Upper lobe of left lung (tissue), 6 donors: Measurements from ENCODE around the gene ARHGEF7. TPM values are rescaled to one million over a fixed set of nuclear protein-coding genes. Genes with fewer than 3 reads are reported as not detected.

ENCODE experiments used
- ATAC-seq, 2 donors: fragments of 200-7000 bp; cut with Tn5 transposase; one replicate each; pipeline ENCODE4 v1.9.1; 2022; ENCODE audit warnings: mild to moderate bottlenecking in 2 of 2, moderate library complexity in 2 of 2; ENCODE audit not compliant: low FRiP score in 2 of 2
- DNase-seq, 2 donors: peaks; one replicate each; pipeline ENCODE4 v3.0.0-alpha.2; 2019 to 2020
- H3K27ac ChIP-seq, 4 donors: fragments of 200-600 bp; sonication (generic); one replicate each; pipeline ENCODE4 v1.5.1; 2016 to 2019
- H3K27me3 ChIP-seq, 4 donors: fragments of 200-600 bp; sonication (generic); one replicate each; pipeline ENCODE4 v1.5.1; 2017 to 2019
- H3K36me3 ChIP-seq, 4 donors: fragments of 200-600 bp; sonication (generic); one replicate each; pipeline ENCODE4 v1.5.1; 2016 to 2019
- H3K4me1 ChIP-seq, 4 donors: fragments of 200-600 bp; sonication (generic); one replicate each; pipeline ENCODE4 v1.5.1; 2018 to 2019
- H3K4me3 ChIP-seq, 4 donors: fragments of 200-600 bp; sonication (generic); one replicate each; pipeline ENCODE4 v1.5.1; 2017 to 2019; ENCODE audit warnings: mild to moderate bottlenecking in 2 of 4, moderate library complexity in 1 of 4
- H3K9me3 ChIP-seq, 4 donors: fragments of 200-600 bp; sonication (generic); one replicate each; pipeline ENCODE4 v1.5.1; 2018 to 2019
- CTCF ChIP-seq, 6 experiments: fragments of 450-650 bp in 4 of 6; fragments of 200-600 bp in 2 of 6; sonication (generic) in 2 of 6; IDR thresholded peaks; one replicate each; pipeline ENCODE4 v1.5.1; 2016 to 2019; ENCODE audit warnings: antibody characterized with exemption in 6 of 6
- EP300 ChIP-seq, 4 donors: sonication (generic); formaldehyde crosslinking; IDR thresholded peaks; one replicate each; pipeline ENCODE4 v1.5.1; 2017; ENCODE audit warnings: antibody characterized with exemption in 4 of 4, control low read depth in 2 of 4
- POLR2A ChIP-seq, 4 donors: fragments of 450-650 bp; IDR thresholded peaks; one replicate each; pipeline ENCODE4 v1.5.1; 2016 to 2017; ENCODE audit warnings: antibody characterized with exemption in 4 of 4, mild to moderate bottlenecking in 2 of 4
- POLR2AphosphoS5 ChIP-seq, 2 donors: sonication (generic); formaldehyde crosslinking; IDR thresholded peaks; one replicate each; pipeline ENCODE4 v1.5.1; 2017; ENCODE audit warnings: antibody characterized with exemption in 2 of 2
- WGBS, 2 donors: methylation state at CpG; one replicate each; pipeline ENCODE4 v1.1.5; 2017 to 2018; 5-methylcytosine and 5-hydroxymethylcytosine counted together
- total RNA-seq, 6 donors: library from RNA; depleted of rRNA in 4 of 6; stranded (reverse); fragments of >200 nt in 4 of 6; gene quantifications; one replicate each; pipeline versions ENCODE4 v1.1.0 to v1.2.1, GENCODE V29; 2016 to 2021
- donor health status: DM: no; HTN: no; CAD: no; lungs with moderate emphysema.
- donor health status: DM: no; HTN: yes; CAD: no; lungs with severe emphysema.

ARHGEF7 gene
- total RNA-seq, 6 donors from 2014 or later = 50.3 to 130 (median 67.4) TPM

GRCh38 chr13:111319521-111319920 lies 204.4 kb downstream of the ARHGEF7 start:
- Histone ChIP-seq H3K9me3 (no peaks in the 10 kb centered on the region), H3K27ac (no peak overlapping the region), H3K4me3 (no peak overlapping the region), H3K27me3 (no peaks in the 10 kb centered on the region), H3K36me3 (peaks cover 0 to 4% (median 0%) of the 10 kb centered on the region in 4 donors), H3K4me1 (no peaks in the 10 kb centered on the region)
- no peak for ATAC-seq
- DNase-seq = no peak
- WGBS, 2 donors = 93 to 96% methylated on average over 12 of the region's 12 CpGs
- TF ChIP-seq EP300 (IDR thresholded peaks at IDR 0.05) (no peak), POLR2AphosphoS5 (IDR thresholded peaks at IDR 0.05) (no peak), CTCF (IDR thresholded peaks at IDR 0.05) (no peak), POLR2A (IDR thresholded peaks at IDR 0.05) (no peak)

GRCh38 chr13:111319998-111320911 lies 205.1 kb downstream of the ARHGEF7 start, which contains the start of gene TEX29:
TSS of gene TEX29 (plus strand) at chr13:111320642. CDS start at chr13:111320891, 249 bp downstream.
- H3K4me1 ChIP-seq = no peaks in the 10 kb centered on the region
- no peaks in the 10 kb centered on the region for H3K27me3 ChIP-seq
- no peak within 1 kb of the TSS for H3K4me3 ChIP-seq
- no peak for TF ChIP-seq POLR2A (IDR thresholded peaks at IDR 0.05)
- TF ChIP-seq CTCF (IDR thresholded peaks at IDR 0.05) = no peak
- TF ChIP-seq POLR2AphosphoS5 (IDR thresholded peaks at IDR 0.05) = no peak
- no peak for TF ChIP-seq EP300 (IDR thresholded peaks at IDR 0.05)
- no peak within 1 kb of the TSS for H3K27ac ChIP-seq
- H3K36me3 ChIP-seq = peaks cover 0 to 4% (median 0%) of the 10 kb centered on the region in 4 donors
- DNase-seq = no peak
- ATAC-seq = peak in 1 of 2 donors; percentile 3
- no peaks in the 10 kb centered on the region for H3K9me3 ChIP-seq
- 73 to 75% methylated on average over 28 to 35 of the region's 35 CpGs for WGBS, 2 donors

- Histone ChIP-seq H3K4me1 (no peaks in the 10 kb centered on the region), H3K27me3 (no peaks in the 10 kb centered on the region), H3K4me3 (no peak overlapping the region), H3K9me3 (no peaks in the 10 kb centered on the region), H3K36me3 (no peaks in the 10 kb centered on the region), H3K27ac (no peak overlapping the region)
- WGBS, 2 donors = 79 to 96% methylated on average over 8 to 16 of the region's 19 CpGs
- ATAC-seq (no peak), DNase-seq (no peak)
- TF ChIP-seq POLR2AphosphoS5 (IDR thresholded peaks at IDR 0.05) = no peak
- TF ChIP-seq CTCF (IDR thresholded peaks at IDR 0.05) = no peak
- no peak for TF ChIP-seq EP300 (IDR thresholded peaks at IDR 0.05)
- no peak for TF ChIP-seq POLR2A (IDR thresholded peaks at IDR 0.05)
These were observed 207.1 kb downstream of the ARHGEF7 start for GRCh38 chr13:111322001-111322915.

GRCh38 chr13:111322916-111323331 lies 207.8 kb downstream of the ARHGEF7 start:
- Histone ChIP-seq H3K4me3 (no peak overlapping the region), H3K9me3 (no peaks in the 10 kb centered on the region), H3K27me3 (no peaks in the 10 kb centered on the region), H3K27ac (no peak overlapping the region), H3K4me1 (no peaks in the 10 kb centered on the region), H3K36me3 (no peaks in the 10 kb centered on the region)
- TF ChIP-seq POLR2AphosphoS5 (IDR thresholded peaks at IDR 0.05) = no peak
- TF ChIP-seq POLR2A (IDR thresholded peaks at IDR 0.05) = no peak
- TF ChIP-seq CTCF (IDR thresholded peaks at IDR 0.05) = no peak
- TF ChIP-seq EP300 (IDR thresholded peaks at IDR 0.05) = no peak
- WGBS, 2 donors = 63 to 88% methylated on average over 5 to 7 of the region's 7 CpGs
- DNase-seq (no peak), ATAC-seq (no peak)
